Measurements from ENCODE around the gene NFAM1.

The NFAM1 gene

DNA sequence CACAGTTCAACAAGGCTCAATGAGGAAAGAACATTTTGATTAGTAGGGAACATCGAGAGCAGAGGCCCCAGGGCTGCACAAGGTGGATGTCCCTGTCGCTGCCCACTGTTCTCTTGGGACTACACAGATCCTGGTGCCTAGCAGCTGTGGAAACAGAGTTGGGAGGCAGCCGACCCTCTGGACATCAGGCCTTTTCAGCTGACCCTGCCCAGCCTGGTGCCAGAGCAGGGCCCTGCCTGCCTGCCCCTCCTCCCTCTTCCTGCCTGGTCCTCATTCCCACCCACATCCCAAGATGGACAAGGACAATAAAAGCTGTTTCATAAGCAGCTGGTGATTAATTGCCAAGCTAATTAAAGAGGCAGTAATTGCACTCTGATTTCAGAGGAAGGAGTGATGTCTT lies 60.7 kb downstream of the NFAM1 start:
- TF ChIP-seq, protein P1, sequence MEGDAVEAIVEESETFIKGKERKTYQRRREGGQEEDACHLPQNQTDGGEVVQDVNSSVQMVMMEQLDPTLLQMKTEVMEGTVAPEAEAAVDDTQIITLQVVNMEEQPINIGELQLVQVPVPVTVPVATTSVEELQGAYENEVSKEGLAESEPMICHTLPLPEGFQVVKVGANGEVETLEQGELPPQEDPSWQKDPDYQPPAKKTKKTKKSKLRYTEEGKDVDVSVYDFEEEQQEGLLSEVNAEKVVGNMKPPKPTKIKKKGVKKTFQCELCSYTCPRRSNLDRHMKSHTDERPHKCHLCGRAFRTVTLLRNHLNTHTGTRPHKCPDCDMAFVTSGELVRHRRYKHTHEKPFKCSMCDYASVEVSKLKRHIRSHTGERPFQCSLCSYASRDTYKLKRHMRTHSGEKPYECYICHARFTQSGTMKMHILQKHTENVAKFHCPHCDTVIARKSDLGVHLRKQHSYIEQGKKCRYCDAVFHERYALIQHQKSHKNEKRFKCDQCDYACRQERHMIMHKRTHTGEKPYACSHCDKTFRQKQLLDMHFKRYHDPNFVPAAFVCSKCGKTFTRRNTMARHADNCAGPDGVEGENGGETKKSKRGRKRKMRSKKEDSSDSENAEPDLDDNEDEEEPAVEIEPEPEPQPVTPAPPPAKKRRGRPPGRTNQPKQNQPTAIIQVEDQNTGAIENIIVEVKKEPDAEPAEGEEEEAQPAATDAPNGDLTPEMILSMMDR (IDR thresholded peaks at IDR 0.05): no peak

DNA sequence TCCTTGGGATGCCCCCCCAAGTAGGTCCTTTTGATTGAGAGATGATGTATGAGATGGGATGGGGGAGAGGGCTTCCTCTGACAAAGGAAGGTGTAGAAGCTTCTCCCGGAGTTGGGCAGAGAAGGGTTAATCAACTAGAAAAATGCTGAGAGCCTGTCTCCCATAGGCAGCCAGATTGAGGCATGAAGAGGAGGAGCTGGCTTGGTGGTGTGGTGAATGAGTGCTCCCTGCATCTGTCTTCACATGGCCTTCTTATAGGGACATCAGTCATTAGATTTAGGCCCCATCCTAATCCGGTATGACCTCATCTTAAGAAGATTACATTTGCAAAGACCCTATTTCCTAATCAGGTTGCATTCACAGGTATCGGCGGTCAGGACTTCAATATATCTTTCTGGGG lies 61.1 kb downstream of the NFAM1 start:
- TF ChIP-seq, protein P1 (IDR thresholded peaks at IDR 0.05): no peak

DNA sequence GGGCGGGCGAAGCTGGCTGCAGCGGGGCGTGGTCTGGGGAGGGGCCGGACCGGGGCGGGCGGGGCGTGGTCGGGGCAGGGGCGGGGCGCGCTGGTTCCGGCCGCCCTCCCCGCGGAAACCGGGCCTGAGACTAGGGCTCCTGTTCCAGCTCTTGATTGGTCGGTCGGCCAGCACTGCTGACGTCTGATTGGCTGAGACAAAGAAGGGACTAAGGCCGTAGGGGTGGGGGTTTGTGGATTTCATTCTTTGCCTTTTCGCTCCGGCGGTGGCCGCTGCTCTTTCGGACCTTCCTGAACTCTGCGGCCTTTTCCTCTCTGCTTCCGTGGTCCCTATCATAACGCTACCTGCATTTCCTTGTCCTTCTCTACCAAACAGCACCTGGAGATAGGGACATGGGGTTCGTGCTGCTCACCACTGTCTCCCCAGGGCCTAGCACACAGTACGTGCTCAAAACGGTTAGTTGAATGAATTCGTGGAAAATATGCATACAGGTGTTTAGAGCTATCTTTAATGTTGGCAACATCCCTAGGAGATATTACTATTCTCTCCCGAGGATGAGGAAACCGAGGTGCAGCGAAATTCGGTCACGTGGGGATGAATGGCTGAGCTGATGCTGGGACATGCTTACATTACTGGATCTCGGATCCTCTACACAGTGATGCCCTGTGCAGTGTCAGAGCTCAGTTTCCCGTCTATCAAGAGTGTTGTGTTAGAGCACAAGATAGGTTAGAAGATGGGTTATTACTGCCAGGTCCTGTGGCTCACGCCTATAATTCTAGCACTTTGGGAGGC lies 62.8 kb downstream of the NFAM1 start:
- TF ChIP-seq, protein P1 (IDR thresholded peaks at IDR 0.05): no peak

DNA sequence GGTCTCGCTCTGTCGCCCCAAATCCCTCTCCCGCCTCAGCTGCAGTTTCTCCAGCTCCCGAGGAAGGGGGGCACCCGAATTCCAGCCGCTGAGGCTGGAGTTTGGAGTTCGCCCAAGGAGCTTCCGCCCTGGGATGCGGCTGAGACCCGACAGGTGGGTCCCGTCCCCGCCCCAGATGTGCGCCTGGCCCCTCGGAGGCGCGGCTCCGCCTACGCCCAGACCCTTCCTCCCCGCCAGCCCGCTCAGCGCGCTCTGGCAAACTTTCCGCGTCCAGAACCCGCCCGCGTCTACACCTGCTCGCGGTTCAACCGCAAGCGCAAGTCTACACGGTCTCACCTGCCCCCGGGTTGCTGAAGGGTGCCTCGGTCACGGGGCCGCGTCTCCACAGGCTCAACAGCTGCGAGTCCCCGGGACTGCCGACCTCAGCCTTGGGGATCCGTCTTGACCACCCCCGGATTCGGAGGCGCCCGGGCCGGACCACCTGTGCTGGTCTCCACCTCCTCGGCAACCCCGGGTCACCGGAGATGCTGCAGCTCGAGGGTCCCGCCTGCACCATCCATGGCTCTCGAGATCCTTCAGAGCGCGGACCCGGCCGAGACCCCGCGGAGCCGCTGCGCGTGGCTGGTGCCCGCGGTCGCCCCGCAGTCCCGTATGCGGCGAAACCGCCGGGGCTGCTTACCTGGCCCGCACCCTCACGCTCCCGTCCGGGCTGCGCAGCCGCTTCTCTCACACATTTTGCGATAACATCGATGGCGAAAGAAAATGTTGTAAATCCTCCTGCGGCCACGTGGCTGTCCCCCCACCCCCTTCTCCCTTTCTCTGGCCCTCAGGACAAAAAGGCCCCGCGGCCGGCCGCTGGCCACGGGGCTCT lies 63.6 kb downstream of the NFAM1 start:
- TF ChIP-seq, protein P1 (IDR thresholded peaks at IDR 0.05): no peak

DNA sequence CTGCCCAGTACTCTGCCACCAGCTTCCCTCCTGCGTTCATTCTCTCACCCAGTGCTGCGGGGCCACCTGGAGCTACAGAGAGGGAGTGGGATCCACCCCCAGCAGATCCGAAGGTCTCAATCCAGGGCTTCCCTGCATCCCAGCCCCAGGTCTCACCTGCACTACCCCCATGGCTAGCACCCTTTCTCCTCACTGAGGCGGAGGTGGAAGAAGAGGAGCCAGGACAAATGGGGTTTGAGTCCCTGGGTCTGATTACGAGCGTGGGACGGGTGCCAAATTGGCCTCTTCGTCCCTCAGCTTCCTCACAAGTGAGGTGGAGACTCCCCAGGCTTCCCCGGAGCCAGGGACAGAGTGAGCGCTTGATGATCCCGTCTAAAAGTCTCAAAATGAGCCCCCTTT lies 64.2 kb downstream of the NFAM1 start:
- TF ChIP-seq, protein P1 (IDR thresholded peaks at IDR 0.05): no peak

DNA sequence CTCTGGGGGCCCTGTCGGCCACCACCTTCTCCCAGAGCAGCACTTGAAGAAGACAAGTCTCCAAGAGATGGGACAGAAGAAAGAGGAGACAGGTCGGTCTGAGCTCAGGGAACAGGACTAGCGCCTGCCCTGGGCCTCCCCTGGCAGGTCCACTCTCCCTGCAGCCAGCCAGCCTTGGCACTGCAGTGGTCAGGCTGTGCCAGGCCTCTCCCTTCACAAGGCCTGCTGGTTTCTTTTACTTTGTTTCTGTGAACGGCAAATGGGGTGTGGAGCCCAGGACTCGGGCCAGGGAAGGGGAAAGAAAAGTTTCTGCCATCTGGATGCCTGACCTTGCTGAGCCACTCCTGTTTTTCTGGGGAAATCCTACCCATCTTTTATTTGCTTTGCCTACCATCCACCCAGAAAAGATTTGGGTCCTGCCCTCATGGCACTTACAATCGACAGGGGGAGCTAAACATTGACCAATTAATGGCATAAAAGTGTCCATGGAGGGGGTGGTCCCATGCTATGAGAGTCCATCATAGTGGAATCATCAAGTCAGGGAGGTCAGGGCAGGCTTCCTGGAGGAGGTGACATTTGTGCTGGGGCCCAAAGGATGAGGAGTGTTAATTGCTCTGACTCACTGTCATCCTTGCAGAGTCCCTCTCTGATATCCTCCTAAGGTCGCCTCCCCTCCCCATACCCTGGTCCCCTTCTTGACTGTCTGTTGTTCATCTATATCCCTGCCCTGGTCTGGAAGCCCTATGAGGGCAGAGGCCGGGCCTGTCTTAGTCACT lies 65.2 kb downstream of the NFAM1 start:
- TF ChIP-seq, protein P1 (IDR thresholded peaks at IDR 0.05): no peak

Measured in LNCAP (cell line).